ENCODE results near the gene RAB40C.
"Not testable (repeated sequence)": the region's sequence is repeated elsewhere in the genome, so short reads cannot be mapped to it uniquely, and the experiment has no call there.

The RAB40C gene

GRCh38 chr16:591231-591630 lies 1.4 kb downstream of the RAB40C start:
- DNase-seq = no peak

GRCh38 chr16:591892-592517 lies 2.1 kb downstream of the RAB40C start:
- no peak for DNase-seq

- no peak for DNase-seq
Observed at GRCh38 chr16:592518-593306, 2.8 kb downstream of the RAB40C start.

- no peak for DNase-seq
Observed at GRCh38 chr16:593406-593805, 3.5 kb downstream of the RAB40C start.

- DNase-seq = no peak
Observed at GRCh38 chr16:593807-594206, 3.9 kb downstream of the RAB40C start.

- DNase-seq = no peak
Observed at GRCh38 chr16:595094-595528, 5.2 kb downstream of the RAB40C start.

GRCh38 chr16:595942-596735 lies 6.3 kb downstream of the RAB40C start:
- no peak for DNase-seq

GRCh38 chr16:596736-597060 lies 6.8 kb downstream of the RAB40C start:
- DNase-seq = no peak

- not testable (repeated sequence) for DNase-seq
Observed at GRCh38 chr16:597655-598054, 7.8 kb downstream of the RAB40C start.

GRCh38 chr16:598823-599739 lies 9.2 kb downstream of the RAB40C start:
- DNase-seq = no peak

GRCh38 chr16:600781-601180 lies 10.9 kb downstream of the RAB40C start:
- DNase-seq = no peak

GRCh38 chr16:603933-604332 lies 14.1 kb downstream of the RAB40C start:
- no peak for DNase-seq

- DNase-seq = no peak
Observed at GRCh38 chr16:606656-607307, 16.9 kb downstream of the RAB40C start.

GRCh38 chr16:608019-608418 lies 18.2 kb downstream of the RAB40C start:
- DNase-seq = no peak

- DNase-seq = no peak
Observed at GRCh38 chr16:609316-609715, 19.4 kb downstream of the RAB40C start.

- no peak for DNase-seq
Observed at GRCh38 chr16:609984-610383, 20.1 kb downstream of the RAB40C start.

GRCh38 chr16:610513-611381 lies 20.9 kb downstream of the RAB40C start:
- DNase-seq = peak; percentile 83

GRCh38 chr16:615122-615521 lies 25.3 kb downstream of the RAB40C start:
- no peak for DNase-seq

GRCh38 chr16:616733-617586 lies 27.1 kb downstream of the RAB40C start:
- DNase-seq = no peak

GRCh38 chr16:617855-618254 lies 28.0 kb downstream of the RAB40C start:
- DNase-seq = no peak

Measured in activated CD8-positive, alpha-beta memory T cell treated with anti-CD3 and anti-CD28 coated beads for 24 hours (primary cell).